Measurements from ENCODE around the gene PFKFB3.

Gene PFKFB3

GRCh38 chr10:6278519-6279120 is 75.9 kb downstream of the PFKFB3 start:
- H3K27ac ChIP-seq (ENCODE audit: low read depth, low read length): no peak overlapping the region
- no peaks in the 10 kb centered on the region for H4K20me1 ChIP-seq (ENCODE audit: low read depth, low read length)
- H3K9me3 ChIP-seq (ENCODE audit: insufficient read depth, low read length): no peaks in the 10 kb centered on the region
- H3F3A ChIP-seq (ENCODE audit: insufficient read depth): no peaks in the 10 kb centered on the region
- H3K4me3 ChIP-seq (ENCODE audit: insufficient read depth, low read length, poor library complexity, severe bottlenecking): no peak overlapping the region
- no peak overlapping the region for H3K9ac ChIP-seq (ENCODE audit: low read length)
- no peak overlapping the region for H3K4me2 ChIP-seq (ENCODE audit: low read depth, low read length, poor library complexity, severe bottlenecking)
- no peak for TF ChIP-seq EZH2phosphoT487 (conservative IDR thresholded peaks at IDR 0.05; ENCODE audit: low read length)
- no peak for TF ChIP-seq CTCF (IDR thresholded peaks at IDR 0.05; ENCODE audit: insufficient read depth, low read length, poor library complexity, severe bottlenecking)
- no peak overlapping the region for H2AFZ ChIP-seq (ENCODE audit: low read depth, low read length, severe bottlenecking)
- no peaks in the 10 kb centered on the region for H3K27me3 ChIP-seq (ENCODE audit: low read length)
- H3K9me2 ChIP-seq (replicated peaks; ENCODE audit: insufficient read depth, low read length): no peaks in the 10 kb centered on the region
- H3K79me2 ChIP-seq (ENCODE audit: insufficient read depth, low read length): no peaks in the 10 kb centered on the region
- H3K36me3 ChIP-seq (ENCODE audit: low read length): no peaks in the 10 kb centered on the region

DNA sequence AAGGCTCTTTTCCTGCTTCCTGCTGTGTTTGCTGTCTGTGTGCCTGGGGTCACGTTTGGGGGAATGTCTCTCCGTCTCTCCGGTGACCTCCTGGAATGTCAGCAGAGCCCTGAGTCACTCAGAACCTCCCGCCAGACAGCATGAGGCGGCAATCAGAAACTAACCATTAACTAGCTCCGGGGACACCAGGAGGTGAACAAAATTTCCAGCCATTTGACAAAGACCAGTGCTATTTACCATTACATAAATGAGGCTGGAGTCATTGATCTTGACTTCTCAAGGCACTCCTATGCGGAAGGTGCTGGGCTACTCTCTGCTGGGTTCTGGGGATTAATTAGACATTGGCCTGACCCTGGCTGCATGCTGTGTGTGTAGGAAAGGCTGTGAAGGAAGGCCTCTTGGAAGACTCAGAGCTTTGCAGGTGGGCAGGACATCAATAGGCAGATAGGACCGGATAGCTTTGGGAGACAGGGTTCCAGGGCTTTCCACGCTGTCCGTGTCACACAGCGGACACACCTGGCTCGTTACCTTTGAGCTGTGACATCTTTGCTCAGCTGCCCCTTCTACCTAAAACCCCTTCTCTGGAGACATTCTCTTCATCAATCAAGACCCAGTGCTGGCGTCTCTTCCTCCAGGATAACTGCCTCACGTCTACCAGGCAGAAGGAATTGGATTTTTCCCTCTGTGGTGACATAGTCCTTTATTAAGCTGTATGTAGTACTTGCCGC is 77.0 kb downstream of the PFKFB3 start:
- Histone ChIP-seq H3K27ac (ENCODE audit: low read depth, low read length) (no peak overlapping the region), H3K9me3 (ENCODE audit: insufficient read depth, low read length) (no peaks in the 10 kb centered on the region), H2AFZ (ENCODE audit: low read depth, low read length, severe bottlenecking) (no peak overlapping the region), H3K4me3 (ENCODE audit: insufficient read depth, low read length, poor library complexity, severe bottlenecking) (no peak overlapping the region), H3F3A (ENCODE audit: insufficient read depth) (no peaks in the 10 kb centered on the region), H3K9ac (ENCODE audit: low read length) (no peak overlapping the region), H3K36me3 (ENCODE audit: low read length) (no peaks in the 10 kb centered on the region), H3K27me3 (ENCODE audit: low read length) (no peaks in the 10 kb centered on the region), H3K4me2 (ENCODE audit: low read depth, low read length, poor library complexity, severe bottlenecking) (no peak overlapping the region), H3K79me2 (ENCODE audit: insufficient read depth, low read length) (no peaks in the 10 kb centered on the region), H4K20me1 (ENCODE audit: low read depth, low read length) (no peaks in the 10 kb centered on the region), H3K9me2 (replicated peaks; ENCODE audit: insufficient read depth, low read length) (no peaks in the 10 kb centered on the region)
- TF ChIP-seq EZH2phosphoT487 (conservative IDR thresholded peaks at IDR 0.05; ENCODE audit: low read length) (no peak), CTCF (IDR thresholded peaks at IDR 0.05; ENCODE audit: insufficient read depth, low read length, poor library complexity, severe bottlenecking) (no peak)

DNA sequence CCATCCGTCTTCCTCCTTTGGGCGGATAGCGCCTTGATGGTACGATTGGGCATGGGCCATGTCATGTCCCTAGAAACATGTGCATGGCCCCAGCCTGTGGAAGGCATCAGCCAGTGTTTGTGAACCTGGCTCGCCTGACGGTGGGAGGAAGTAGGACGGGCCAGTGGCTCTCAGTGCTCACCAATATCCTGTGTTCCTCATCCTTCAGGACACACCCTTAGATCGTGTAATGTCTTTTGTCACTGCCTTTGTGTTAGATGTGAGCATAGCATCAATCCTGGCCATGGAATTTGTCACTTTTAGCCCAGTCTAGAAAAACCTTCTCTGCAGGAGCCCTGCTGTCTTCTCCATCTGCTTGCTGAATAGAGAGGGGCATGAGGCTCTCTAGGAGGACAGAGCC is 77.6 kb downstream of the PFKFB3 start:
- Histone ChIP-seq H3K9me2 (replicated peaks; ENCODE audit: insufficient read depth, low read length) (no peaks in the 10 kb centered on the region), H3F3A (ENCODE audit: insufficient read depth) (no peaks in the 10 kb centered on the region), H3K36me3 (ENCODE audit: low read length) (no peaks in the 10 kb centered on the region), H3K9me3 (ENCODE audit: insufficient read depth, low read length) (no peaks in the 10 kb centered on the region), H3K4me3 (ENCODE audit: insufficient read depth, low read length, poor library complexity, severe bottlenecking) (no peak overlapping the region), H3K27ac (ENCODE audit: low read depth, low read length) (no peak overlapping the region), H3K4me2 (ENCODE audit: low read depth, low read length, poor library complexity, severe bottlenecking) (no peak overlapping the region), H3K27me3 (ENCODE audit: low read length) (no peaks in the 10 kb centered on the region), H4K20me1 (ENCODE audit: low read depth, low read length) (no peaks in the 10 kb centered on the region), H3K79me2 (ENCODE audit: insufficient read depth, low read length) (no peaks in the 10 kb centered on the region), H3K9ac (ENCODE audit: low read length) (no peak overlapping the region), H2AFZ (ENCODE audit: low read depth, low read length, severe bottlenecking) (no peak overlapping the region)
- TF ChIP-seq EZH2phosphoT487 (conservative IDR thresholded peaks at IDR 0.05; ENCODE audit: low read length) (no peak), CTCF (IDR thresholded peaks at IDR 0.05; ENCODE audit: insufficient read depth, low read length, poor library complexity, severe bottlenecking) (no peak)

All from SU-DHL-6 (cell line).